NCI-H69 (cell line): ENCODE data around the gene DAAM2.

Source experiments
- DNase-seq: peaks from one replicate; lab custom pipeline; 2025; lab: John Stamatoyannopoulos, UW

The DAAM2 gene

GRCh38 chr6:39909701-39910100 is 117.5 kb downstream of the DAAM2 start:
- no peak for DNase-seq

GRCh38 chr6:39910164-39910563 is 118.0 kb downstream of the DAAM2 start:
- DNase-seq, result no peak

- no peak for DNase-seq
These were observed 118.6 kb downstream of the DAAM2 start for GRCh38 chr6:39910744-39911143.

- DNase-seq, result no peak
These were observed 119.4 kb downstream of the DAAM2 start for GRCh38 chr6:39911513-39912125.

GRCh38 chr6:39912446-39912845 is 120.3 kb downstream of the DAAM2 start:
- DNase-seq, result no peak

DNA sequence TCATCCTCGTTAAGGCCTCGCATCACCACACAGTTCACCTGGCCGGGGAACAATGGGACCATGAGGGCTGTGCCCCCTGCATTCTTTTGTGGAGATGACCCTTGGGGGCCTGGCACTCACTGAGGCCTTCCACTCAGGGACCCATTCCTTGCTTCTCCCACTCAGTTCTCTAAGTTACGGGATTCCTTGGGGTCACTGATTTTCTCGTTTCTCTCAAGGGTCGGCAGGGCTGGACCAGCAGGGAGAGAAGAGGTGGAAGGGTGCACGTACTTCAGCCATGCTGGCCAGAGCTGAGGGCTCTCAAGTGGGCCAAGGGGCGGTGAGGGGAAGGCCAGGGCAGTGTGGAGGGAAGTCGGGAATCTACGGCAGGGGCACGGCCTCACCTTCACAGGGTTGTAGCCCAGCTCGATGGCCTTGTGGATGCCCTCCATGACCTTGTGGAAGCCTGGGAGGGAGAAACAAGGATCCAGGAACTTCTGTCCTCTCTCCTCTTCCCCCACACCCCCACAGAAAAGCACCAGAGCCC is 121.3 kb downstream of the DAAM2 start:
- DNase-seq, result no peak

DNA sequence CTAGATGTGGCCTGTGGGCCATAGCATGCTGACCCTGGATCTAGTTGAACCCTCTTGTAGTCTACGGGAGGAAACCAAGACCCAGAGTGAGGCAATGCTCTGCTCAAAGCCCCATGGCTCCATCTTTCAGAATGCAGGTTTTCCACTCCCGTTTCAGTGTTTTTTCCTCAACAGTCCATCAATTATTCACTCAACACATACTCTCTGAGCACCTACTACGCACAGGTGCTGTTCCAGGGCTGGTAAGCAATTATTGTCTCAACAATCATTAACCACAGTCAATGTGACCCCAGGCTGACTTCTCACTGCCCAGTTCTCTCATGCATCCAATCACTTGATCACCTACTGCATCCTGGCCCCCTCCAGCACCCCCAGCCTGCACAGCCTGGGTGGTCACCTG is 122.1 kb downstream of the DAAM2 start:
- no peak for DNase-seq

DNA sequence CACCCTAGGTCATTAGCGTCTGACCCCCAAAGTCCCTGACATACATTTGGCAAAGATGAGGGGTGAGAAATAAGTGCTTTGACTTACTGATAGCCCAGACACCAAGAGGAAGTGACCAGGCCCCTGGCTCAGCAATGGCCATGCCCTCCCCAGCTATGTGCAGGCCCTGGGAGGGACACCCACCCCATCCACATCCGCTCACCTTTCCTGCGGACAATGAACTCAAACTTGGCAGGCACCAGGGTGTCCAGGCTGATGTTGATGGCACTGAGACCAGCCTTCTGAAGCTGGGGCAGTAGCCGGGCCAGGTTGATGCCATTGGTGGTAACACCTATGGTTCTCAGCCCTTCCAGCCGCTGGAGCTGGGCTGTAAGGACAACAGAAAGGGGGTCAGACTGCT is 123.7 kb downstream of the DAAM2 start:
- DNase-seq, result no peak

DNA sequence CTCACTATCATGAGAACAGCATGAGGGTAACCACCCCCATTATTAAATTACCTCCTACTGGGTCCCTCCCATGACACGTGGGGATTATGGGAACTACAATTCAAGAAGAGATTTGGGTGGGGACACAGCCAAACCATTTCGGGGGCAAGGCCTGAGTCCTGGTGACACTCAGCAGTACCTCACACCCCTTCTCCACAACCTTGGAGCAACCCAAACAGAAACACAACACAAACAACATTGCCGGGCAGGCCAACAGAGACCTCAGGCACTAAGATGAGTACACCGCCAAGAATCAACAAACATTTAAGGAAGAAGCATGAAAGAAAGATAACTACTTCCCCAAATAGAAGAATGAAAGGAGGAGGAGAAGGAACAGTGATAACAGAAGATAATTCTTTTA is 125.2 kb downstream of the DAAM2 start:
- no peak for DNase-seq

DNA sequence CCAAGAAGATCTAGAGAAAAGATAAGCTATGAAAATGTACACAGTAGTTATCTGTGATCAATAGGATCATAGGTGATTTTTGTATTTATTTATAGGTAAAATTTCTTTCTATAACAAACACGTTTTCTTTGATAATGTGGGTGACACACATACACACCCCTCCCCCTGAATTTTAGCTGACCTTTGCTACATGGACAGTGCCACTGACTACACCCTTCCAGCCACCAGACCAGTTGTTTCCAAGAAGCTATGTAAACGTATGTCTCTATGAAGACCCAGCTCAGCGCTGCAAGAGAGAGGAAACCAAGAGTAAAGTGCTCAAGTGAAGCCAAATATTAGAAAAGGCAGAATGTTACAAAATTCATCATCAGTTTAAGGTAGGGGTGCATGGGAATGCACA is 125.8 kb downstream of the DAAM2 start:
- no peak for DNase-seq

GRCh38 chr6:39918831-39919230 is 126.7 kb downstream of the DAAM2 start:
- DNase-seq, result no peak

- no peak for DNase-seq
These were observed 128.0 kb downstream of the DAAM2 start for GRCh38 chr6:39920157-39920556.

GRCh38 chr6:39922821-39923220 is 130.6 kb downstream of the DAAM2 start:
- DNase-seq, result no peak

GRCh38 chr6:39923394-39923793 is 131.2 kb downstream of the DAAM2 start:
- no peak for DNase-seq

- peak; percentile 5 for DNase-seq
These were observed 131.7 kb downstream of the DAAM2 start for GRCh38 chr6:39923861-39924260.

DNA sequence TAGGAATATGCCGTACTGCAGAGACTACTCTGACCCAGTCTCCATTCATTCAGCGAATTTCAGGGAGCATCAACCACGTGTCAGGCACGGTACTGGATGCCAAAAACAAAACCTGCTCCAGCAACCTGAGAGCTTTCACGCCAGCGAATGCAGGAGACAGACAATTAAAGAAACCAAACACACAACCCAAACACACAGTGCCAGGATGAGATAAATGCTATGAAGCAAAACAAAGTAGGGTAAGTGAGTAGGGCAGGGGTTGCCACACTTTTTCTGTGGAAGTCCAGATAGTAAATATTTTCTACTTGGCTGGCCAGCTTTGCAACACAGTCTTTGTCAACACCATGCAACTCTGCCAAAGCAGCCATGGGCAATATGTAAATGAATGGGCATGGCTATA is 132.1 kb downstream of the DAAM2 start:
- DNase-seq, result no peak

DNA sequence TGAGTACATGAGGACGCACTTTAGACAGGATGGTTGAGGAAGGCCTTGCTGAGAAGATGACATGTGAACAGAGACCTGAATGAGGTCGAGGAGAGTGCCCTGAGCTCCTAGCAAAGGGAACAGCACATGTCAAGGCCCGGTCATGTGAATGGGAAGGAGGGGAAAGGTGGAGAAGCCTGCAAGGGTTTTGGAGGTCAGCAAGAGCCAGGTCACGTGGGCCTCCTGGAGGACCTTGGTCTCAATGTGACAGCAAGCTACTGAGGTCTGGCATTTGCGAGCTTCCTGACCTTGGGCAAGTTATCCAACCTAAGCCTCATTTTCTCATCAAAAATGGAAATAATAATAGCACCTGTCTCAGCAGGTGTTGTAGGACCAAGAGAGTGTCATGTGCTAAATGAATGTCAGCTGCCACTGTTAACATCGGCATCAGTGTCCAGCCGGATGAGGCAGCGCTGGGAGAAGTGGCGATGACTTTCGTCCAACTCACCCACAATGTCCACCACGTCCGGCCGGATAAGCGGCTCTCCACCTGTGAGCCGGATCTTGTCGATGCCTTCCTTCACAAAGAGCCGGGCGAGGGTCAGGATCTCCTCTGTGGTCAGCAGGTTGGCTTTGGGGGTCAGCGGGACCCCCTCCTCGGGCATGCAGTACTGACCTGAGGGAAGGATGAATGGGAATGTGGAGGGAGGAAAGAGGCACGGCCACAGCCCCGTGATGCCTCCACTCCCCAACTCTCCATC is 133.2 kb downstream of the DAAM2 start:
- no peak for DNase-seq

DNA sequence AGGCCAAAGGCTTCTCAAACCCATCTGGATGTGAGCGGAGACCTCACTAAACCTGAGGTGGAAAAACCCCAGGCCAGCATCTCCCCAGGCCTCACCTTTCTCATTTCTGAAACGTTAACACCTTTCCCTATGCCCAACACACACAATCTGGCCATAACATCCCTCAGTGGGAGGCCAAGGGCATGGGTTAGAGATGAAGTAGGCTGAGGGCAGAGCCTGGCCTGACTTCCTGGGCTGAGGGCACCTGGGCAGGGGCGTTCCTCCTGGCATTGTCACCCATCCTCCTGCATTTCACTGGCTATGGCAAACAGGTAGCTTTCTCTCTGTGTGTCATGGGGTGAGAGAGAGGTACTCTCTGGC is 133.7 kb downstream of the DAAM2 start:
- no peak for DNase-seq

- no peak for DNase-seq
These were observed 134.5 kb downstream of the DAAM2 start for GRCh38 chr6:39926668-39927067.

GRCh38 chr6:39927159-39927558 is 135.0 kb downstream of the DAAM2 start:
- no peak for DNase-seq

GRCh38 chr6:39929039-39929732 is 137.0 kb downstream of the DAAM2 start:
- no peak for DNase-seq

DNA sequence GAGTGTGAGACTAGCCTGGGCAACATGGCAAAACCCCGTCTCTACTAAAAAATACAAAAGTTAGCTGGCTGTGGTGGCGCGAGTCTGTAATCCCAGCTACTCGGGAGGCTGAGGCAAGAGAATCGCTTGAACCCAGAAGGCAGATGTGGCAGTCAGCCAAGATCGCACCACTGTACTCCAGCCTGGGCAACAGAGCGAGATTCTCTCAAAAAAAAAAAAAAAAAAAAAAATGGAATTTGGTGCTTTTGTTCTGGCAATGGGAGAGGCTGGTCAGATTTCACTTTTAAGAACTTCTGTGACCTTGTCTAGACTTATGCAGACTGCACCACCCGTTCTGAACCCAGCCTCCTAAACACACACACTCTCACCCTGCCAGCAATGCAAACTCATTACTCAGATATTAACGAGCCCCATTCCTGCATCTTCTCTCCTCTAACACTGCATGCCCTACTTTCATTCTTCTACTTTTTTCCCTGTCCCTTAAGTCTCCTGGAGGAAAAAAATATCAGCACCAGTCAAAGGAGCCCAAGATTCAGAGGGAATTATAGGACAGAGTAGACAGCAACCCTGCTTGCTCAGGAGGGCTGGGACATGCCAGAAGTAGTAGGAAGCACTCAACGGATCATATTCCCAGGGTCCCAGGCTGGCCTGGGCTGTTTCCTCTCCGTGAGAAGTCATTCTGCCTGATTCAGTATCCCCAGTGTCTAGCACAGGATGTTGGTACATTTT is 137.7 kb downstream of the DAAM2 start:
- DNase-seq, result no peak

- DNase-seq, result no peak
These were observed 138.4 kb downstream of the DAAM2 start for GRCh38 chr6:39930540-39930939.
